GM12878 (cell line): ENCODE data around the gene SLC49A4. TPM values are rescaled to one million over a fixed set of nuclear protein-coding genes. Genes with fewer than 3 reads are reported as not detected.
A peak's percentile ranks its signal among the peaks of the same experiment; 100 is the strongest.

Source experiments
- ATAC-seq: fragments of 200-7000 bp; cut with Tn5 transposase; 3 replicates; pipeline ENCODE4 v1.9.1; 2020; ENCODE audit warnings: mild to moderate bottlenecking, moderate library complexity
- BruUV-seq: library from RNA; stranded (reverse); fragments of 400-500 nt; replicated peaks from 2 replicates; lab custom pipeline; 2021; lab: Mats Ljungman, UMichigan
- CTCF ChIA-PET: fragments of 300-600 bp; sonication (Branson Sonifier 250); formaldehyde crosslinking; extraction: SDS; loops from one replicate; lab custom pipeline; 2021; ENCODE audit warnings: inconsistent platforms; lab: Yijun Ruan, JAX
- POLR2A ChIA-PET: fragments of 350-600 bp; formaldehyde crosslinking; extraction: SDS; loops from one replicate; lab custom pipeline; 2021; ENCODE audit warnings: inconsistent platforms; lab: Charles Lee
- RAD21 ChIA-PET: fragments of 300-600 bp; sonication (Branson Sonifier 250); formaldehyde crosslinking; loops from one replicate; lab custom pipeline; 2023; ENCODE audit warnings: antibody characterized with exemption; ENCODE audit not compliant: unreplicated experiment; lab: Charles Lee
- SMC1A ChIA-PET: fragments of 300-600 bp; sonication (Branson Sonifier 250); formaldehyde crosslinking; loops from one replicate; lab custom pipeline; 2023; ENCODE audit not compliant: unreplicated experiment, uncharacterized antibody; lab: Charles Lee
- DNase-seq: peaks from one replicate; pipeline ENCODE4 v3.0.0-alpha.2; 2011; ENCODE audit warnings: low read depth, low spot score
- FAIRE-seq: peaks from 3 replicates; lab custom pipeline; 2011; peaks lifted over from hg19 to GRCh38; lab: Jason Lieb, UNC
- H2AFZ ChIP-seq: 2 replicates; pipeline ENCODE4 v1.6.0; 2011; ENCODE audit warnings: low read depth, low read length, control low read depth; ENCODE audit not compliant: control insufficient read depth
- H3K27ac ChIP-seq: 2 replicates; pipeline ENCODE4 v1.5.1; 2011; ENCODE audit warnings: control low read depth; ENCODE audit not compliant: control insufficient read depth, insufficient read depth
- H3K27me3 ChIP-seq, 2 experiments: replicated peaks in 1 of 2; 2 replicates each; pipeline versions ENCODE4 v1.6.0 to v1.6.1; 2011; ENCODE audit warnings: low read length in 1 of 2; ENCODE audit not compliant: control insufficient read depth in 2 of 2, insufficient read depth in 2 of 2
- H3K36me3 ChIP-seq, 2 experiments: 2 replicates each; pipeline ENCODE4 v1.5.1; 2011; ENCODE audit warnings: low read length in 1 of 2; ENCODE audit not compliant: control insufficient read depth in 2 of 2, insufficient read depth in 2 of 2
- H3K4me1 ChIP-seq: 2 replicates; pipeline ENCODE4 v1.6.1; 2011; ENCODE audit warnings: mild to moderate bottlenecking, low read length, moderate library complexity, mixed read lengths; ENCODE audit not compliant: control insufficient read depth, insufficient read depth
- H3K4me2 ChIP-seq: 2 replicates; pipeline ENCODE4 v1.6.0; 2011; ENCODE audit warnings: control low read depth; ENCODE audit not compliant: control insufficient read depth, insufficient read depth
- H3K4me3 ChIP-seq: fragments of 200-600 bp; sonication (generic); 2 replicates; pipeline ENCODE4 v1.5.1; 2016
- H3K79me2 ChIP-seq: 2 replicates; pipeline ENCODE4 v1.6.0; 2011; ENCODE audit warnings: low read length; ENCODE audit not compliant: control insufficient read depth, insufficient read depth
- H3K9ac ChIP-seq: 2 replicates; pipeline ENCODE4 v1.8.0; 2011; ENCODE audit warnings: low read length, control low read depth, mixed read lengths; ENCODE audit not compliant: control insufficient read depth, insufficient read depth
- H3K9me3 ChIP-seq: replicated peaks from 3 replicates; pipeline ENCODE4 v1.5.1; 2011; ENCODE audit warnings: mild to moderate bottlenecking, low read length; ENCODE audit not compliant: control insufficient read depth, insufficient read depth
- H4K20me1 ChIP-seq: 2 replicates; pipeline ENCODE4 v1.6.0; 2011; ENCODE audit not compliant: control insufficient read depth, insufficient read depth
- NFIC ChIP-seq: IDR thresholded peaks from 2 replicates; pipeline ENCODE4 v1.6.1; 2012; ENCODE audit warnings: low read depth, mild to moderate bottlenecking, inconsistent platforms, low read length, moderate library complexity
- RCOR1 ChIP-seq: conservative IDR thresholded peaks from 2 replicates; pipeline ENCODE4 v1.6.1; 2012; ENCODE audit warnings: low read depth, low read length, improper control_type of control experiment
- WGBS: methylation state at CpG from one replicate; pipeline ENCODE4 v1.1.6; 2016; ENCODE audit warnings: low lambda C conversion rate; ENCODE audit not compliant: insufficient replicate concordance, insufficient coverage; ENCODE audit errors: missing lambda C conversion rate; 5-methylcytosine and 5-hydroxymethylcytosine counted together
- in situ Hi-C: fragments of 300-500 bp; cut with MboI; formaldehyde crosslinking; loops from 9 replicates; pipeline ENCODE4 v1.14.3; 2018; ENCODE audit warnings: mixed read lengths
- intact Hi-C: fragments of 100-400 bp; cut with micrococcal nuclease; formaldehyde crosslinking; loops from one replicate; pipeline ENCODE4 v1.14.2; 2022; ENCODE audit not compliant: unreplicated experiment
- polyA plus RNA-seq, 11 experiments: library from polyadenylated mRNA; depleted of rRNA in 4 of 11; unstranded in 6 of 11; stranded (reverse) in 5 of 11; fragments of >200 nt; fragmentation: Nextera tagmentation in 4 of 11; fragmentation: Illumina TruSeq in 1 of 11; extraction: Ambion mirVana in 4 of 11; extraction: Trizol in 1 of 11; gene quantifications; 1 replicate in 1 of 11; 2 replicates in 10 of 11; pipeline versions ENCODE4 v1.2.1 to v1.2.3, GENCODE V29; 2011 to 2016; ENCODE audit warnings: inconsistent platforms in 2 of 11, missing spikeins in 2 of 11, low read depth in 1 of 11
- total RNA-seq, 4 experiments: library from RNA; depleted of rRNA in 3 of 4; stranded (reverse); fragments of >200 nt in 3 of 4; fragmentation: Illumina TruSeq in 1 of 4; extraction: Trizol in 1 of 4; gene quantifications; 2 replicates each; pipeline versions ENCODE4 v1.2.1 to v1.2.3, GENCODE V29; 2013 to 2021

SLC49A4 gene
- total and polyA plus RNA-seq, 10 of the 15 experiments (the other 5 are each of a cell fraction or from before 2014, with no cell fraction given), result 0.48 to 2.2 (median 1.4) TPM

DNA sequence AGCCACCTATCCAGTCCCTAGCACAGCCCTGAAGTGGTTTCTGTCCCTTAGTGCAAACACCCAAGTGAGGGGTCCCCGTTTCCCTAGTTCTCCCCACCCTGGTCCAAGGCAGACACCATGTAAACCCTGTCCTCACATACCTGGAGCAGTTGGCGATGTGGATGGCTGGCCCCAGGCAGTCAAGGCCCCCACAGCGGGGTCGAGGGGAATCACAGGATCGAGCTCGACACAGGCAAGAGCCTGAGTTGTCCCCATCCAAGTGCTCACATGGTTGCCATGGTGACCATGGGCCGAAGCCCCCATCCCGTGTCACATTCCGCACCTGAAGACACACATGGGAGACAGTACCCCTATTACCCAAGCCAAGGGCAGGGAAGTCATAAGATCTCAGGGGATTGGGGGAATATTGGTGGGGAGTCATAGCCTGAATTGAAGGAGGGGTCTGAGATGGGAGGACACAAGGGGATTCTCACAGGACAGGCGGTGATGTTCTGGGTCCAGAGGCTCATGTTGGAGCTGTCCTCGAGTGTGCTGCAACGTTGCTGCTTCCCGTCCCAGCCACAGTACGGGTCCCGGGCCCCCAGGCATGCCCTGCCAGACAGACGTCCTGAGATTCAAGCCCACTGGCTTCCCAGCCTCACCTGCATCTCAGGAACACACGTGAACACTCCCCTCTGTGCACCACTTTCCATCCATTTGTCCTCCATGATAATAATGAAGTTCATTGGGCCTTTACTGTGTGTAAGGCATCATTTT is 120.6 kb downstream of the SLC49A4 start:
- intact Hi-C loops, result no loop called here
- H3K9ac ChIP-seq, result no peak overlapping the region
- CTCF ChIA-PET, result no interaction called here
- H3K9me3 ChIP-seq, result no peaks in the 10 kb centered on the region
- H3K4me2 ChIP-seq, result no peak overlapping the region
- FAIRE-seq, result no peak
- no peaks in the 10 kb centered on the region for H3K36me3 ChIP-seq
- DNase-seq, result no peak
- no TSS peak for BruUV-seq
- no peaks in the 10 kb centered on the region for H3K79me2 ChIP-seq
- POLR2A ChIA-PET, result interaction anchor here (0.6 kb wide), 1 partner anchor 313 kb away, joined by 9 read pairs; no protein-coding TSS in a partner anchor
- no peak overlapping the region for H2AFZ ChIP-seq
- H4K20me1 ChIP-seq, result no peaks in the 10 kb centered on the region
- no peak overlapping the region for H3K4me3 ChIP-seq
- in situ Hi-C loops, result no loop called here
- no peak overlapping the region for H3K27ac ChIP-seq
- H3K4me1 ChIP-seq, result peaks cover 2% of the 10 kb centered on the region; the same call in 1 of the 2 replicates
- 67% methylated on average over 15 of the region's 17 CpGs for WGBS
- SMC1A ChIA-PET, result interaction anchor here (1.3 kb wide), 1 partner anchor 461 kb away, joined by 3 read pairs; no protein-coding TSS in a partner anchor
- peaks cover 0 to 2% of the 10 kb centered on the region in 2 experiments; a peak in 2 of 4 replicates for H3K27me3 ChIP-seq
- no peak for ATAC-seq
- RAD21 ChIA-PET, result no interaction called here
- TF ChIP-seq RCOR1, result no peak

DNA sequence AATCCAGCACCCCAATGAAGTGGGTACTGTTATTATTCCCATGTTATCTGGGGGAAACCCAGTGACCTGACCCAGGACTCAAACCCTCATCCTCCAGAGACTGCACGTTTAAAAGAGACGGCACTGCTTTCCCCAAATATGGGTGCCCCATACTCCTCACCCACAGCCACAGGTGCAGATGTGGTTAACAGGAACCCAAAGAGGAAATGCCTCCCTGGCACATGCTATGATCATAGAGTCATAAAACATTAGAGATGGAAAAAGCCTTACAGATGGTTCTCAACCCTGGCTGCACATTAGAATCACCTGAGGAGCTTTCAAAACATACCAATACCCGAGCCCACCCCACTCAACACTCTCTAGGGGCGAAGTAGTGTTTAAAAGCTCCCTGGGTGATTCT is 121.2 kb downstream of the SLC49A4 start:
- Histone ChIP-seq H3K36me3 (no peaks in the 10 kb centered on the region), H3K9me3 (no peaks in the 10 kb centered on the region), H3K27me3 (peaks cover 0 to 2% of the 10 kb centered on the region in 2 experiments; a peak in 3 of 4 replicates), H2AFZ (no peak overlapping the region), H4K20me1 (no peaks in the 10 kb centered on the region), H3K79me2 (no peaks in the 10 kb centered on the region), H3K4me1 (peaks cover 2% of the 10 kb centered on the region; the same call in 1 of the 2 replicates), H3K4me3 (no peak overlapping the region), H3K4me2 (no peak overlapping the region), H3K9ac (no peak overlapping the region), H3K27ac (no peak overlapping the region)
- FAIRE-seq (no peak), DNase-seq (no peak), ATAC-seq (peak; percentile 16; the same call in 2 of the 3 replicates)
- CTCF ChIA-PET, result no interaction called here
- intact Hi-C loops, result no loop called here
- no TSS peak for BruUV-seq
- POLR2A ChIA-PET, result interaction anchor here (0.6 kb wide), 1 partner anchor 312 kb away, joined by 9 read pairs; no protein-coding TSS in a partner anchor
- TF ChIP-seq NFIC, result no peak
- SMC1A ChIA-PET, result interaction anchor here (0.5 to 1.3 kb wide), 2 partner anchors 207 to 462 kb away, joined by 3 read pairs; no protein-coding TSS in a partner anchor
- in situ Hi-C loops, result no loop called here
- RAD21 ChIA-PET, result no interaction called here
- WGBS, result 0% methylated on average over 4 of the region's 4 CpGs
